Measurements from ENCODE around the gene SMG5. TPM values are rescaled to one million over a fixed set of nuclear protein-coding genes. Genes with fewer than 3 reads are reported as not detected.
"Not testable (repeated sequence)": the region's sequence is repeated elsewhere in the genome, so short reads cannot be mapped to it uniquely, and the experiment has no call there.

The SMG5 gene
- polyA plus RNA-seq, 3 donors: 70.9 to 75.4 (median 72.9) TPM

- no peak for DNase-seq
Observed at GRCh38 chr1:156220226-156220625, 62.4 kb downstream of the SMG5 start.

GRCh38 chr1:156217871-156218270 is 64.8 kb downstream of the SMG5 start:
- DNase-seq: no peak

- not testable (repeated sequence) for DNase-seq
Observed at GRCh38 chr1:156216361-156217086, 66.1 kb downstream of the SMG5 start.

GRCh38 chr1:156214024-156214748 is 68.4 kb downstream of the SMG5 start:
- DNase-seq: no peak

- DNase-seq: no peak
Observed at GRCh38 chr1:156213644-156213966, 69.0 kb downstream of the SMG5 start.

GRCh38 chr1:156212833-156213643 is 69.6 kb downstream of the SMG5 start, which contains the start of gene PMF1:
Gene PMF1, plus strand, starts transcription at chr1:156213007. Its CDS starts 9 bp downstream, at chr1:156213016.
- peak; percentile 96 for DNase-seq

GRCh38 chr1:156212130-156212529 is 70.5 kb downstream of the SMG5 start:
- DNase-seq: no peak

GRCh38 chr1:156211243-156211642 is 71.4 kb downstream of the SMG5 start:
- DNase-seq: no peak

- DNase-seq: no peak
Observed at GRCh38 chr1:156204686-156205085, 77.9 kb downstream of the SMG5 start.

- no peak for DNase-seq
Observed at GRCh38 chr1:156203331-156203730, 79.3 kb downstream of the SMG5 start.

- no peak for DNase-seq
Observed at GRCh38 chr1:156200044-156200443, 82.6 kb downstream of the SMG5 start.

Other genes with a start within 250 kb of the SMG5 start
- gene UBQLN4, start 229.0 kb downstream of the SMG5 start, polyA plus RNA-seq (ENCODE audit: insufficient read length in 3 of 3): 10 to 100 TPM; 57.5 to 59.6 (median 58.5) TPM
- gene LAMTOR2, start 228.0 kb downstream of the SMG5 start, polyA plus RNA-seq (ENCODE audit: insufficient read length in 3 of 3): 10 to 100 TPM; 55.9 to 67.2 (median 63.9) TPM
- 10 to 100 TPM; 54.4 to 61.6 (median 55.3) TPM for gene RAB25, start 221.7 kb downstream of the SMG5 start, polyA plus RNA-seq (ENCODE audit: insufficient read length in 3 of 3)
- 10 to 100 TPM; 43.2 to 53.5 (median 50.1) TPM for gene MEX3A, start 200.4 kb downstream of the SMG5 start, polyA plus RNA-seq (ENCODE audit: insufficient read length in 3 of 3)
- 100 to 1,000 TPM in 2 of 3 donors, 10 to 100 TPM in 1; 84.6 to 104 (median 103) TPM for gene LMNA, start 168.1 kb downstream of the SMG5 start, polyA plus RNA-seq (ENCODE audit: insufficient read length in 3 of 3)
- gene SEMA4A, start 129.2 kb downstream of the SMG5 start, polyA plus RNA-seq (ENCODE audit: insufficient read length in 3 of 3): 10 to 100 TPM; 21.2 to 27.5 (median 21.3) TPM
- 10 to 100 TPM; 28.4 to 38.0 (median 29.6) TPM for gene SLC25A44, start 88.7 kb downstream of the SMG5 start, polyA plus RNA-seq (ENCODE audit: insufficient read length in 3 of 3)
- 100 to 1,000 TPM in 1 of 3 donors, 10 to 100 TPM in 2; 89.6 to 102 (median 99.1) TPM for gene PMF1, start 69.8 kb downstream of the SMG5 start, polyA plus RNA-seq (ENCODE audit: insufficient read length in 3 of 3)
- gene BGLAP, start 40.6 kb downstream of the SMG5 start, polyA plus RNA-seq (ENCODE audit: insufficient read length in 3 of 3): 1 to 10 TPM; 1.7 to 8.8 (median 8.0) TPM
- gene PAQR6, start 34.8 kb downstream of the SMG5 start, polyA plus RNA-seq (ENCODE audit: insufficient read length in 3 of 3): 1 to 10 TPM; 5.0 to 7.1 (median 7.1) TPM
- 1 to 10 TPM; 6.9 to 8.4 (median 7.3) TPM for gene TMEM79, start 1.5 kb upstream of the SMG5 start, polyA plus RNA-seq (ENCODE audit: insufficient read length in 3 of 3)
- 10 to 100 TPM; 63.9 to 71.9 (median 66.9) TPM for gene GLMP, start 12.9 kb upstream of the SMG5 start, polyA plus RNA-seq (ENCODE audit: insufficient read length in 3 of 3)
- gene VHLL, start 16.5 kb upstream of the SMG5 start, polyA plus RNA-seq (ENCODE audit: insufficient read length in 3 of 3): not detected
- gene CCT3, start 55.5 kb upstream of the SMG5 start, polyA plus RNA-seq (ENCODE audit: insufficient read length in 3 of 3): 100 to 1,000 TPM; 297 to 392 (median 363) TPM
- 1 to 10 TPM in 2 of 3 donors, under 1 TPM in 1; 0.97 to 2.0 (median 1.3) TPM for gene TSACC, start 55.7 kb upstream of the SMG5 start, polyA plus RNA-seq (ENCODE audit: insufficient read length in 3 of 3)
- 10 to 100 TPM; 13.6 to 26.0 (median 21.5) TPM for gene RHBG, start 86.4 kb upstream of the SMG5 start, polyA plus RNA-seq (ENCODE audit: insufficient read length in 3 of 3)
- 10 to 100 TPM; 25.9 to 29.3 (median 26.8) TPM for gene MEF2D, start 217.9 kb upstream of the SMG5 start, polyA plus RNA-seq (ENCODE audit: insufficient read length in 3 of 3)

Data from renal pelvis (tissue), 4 donors.